HUES48 (cell line): Measurements from ENCODE around the gene CCDC7.
"Not testable (repeated sequence)": the region's sequence is repeated elsewhere in the genome, so short reads cannot be mapped to it uniquely, and the experiment has no call there.

ENCODE experiments used
- H3K27ac ChIP-seq: one replicate; pipeline ENCODE4 v1.7.0; 2013; ENCODE audit warnings: low read depth, low read length, inconsistent platforms
- H3K27me3 ChIP-seq: 2 replicates; pipeline ENCODE4 v1.6.1; 2013; ENCODE audit warnings: mild to moderate bottlenecking, low read length; ENCODE audit not compliant: control insufficient read depth, insufficient read depth
- H3K36me3 ChIP-seq: 2 replicates; pipeline ENCODE4 v1.6.1; 2013; ENCODE audit warnings: low read length; ENCODE audit not compliant: control insufficient read depth, insufficient read depth
- H3K4me1 ChIP-seq: 2 replicates; pipeline ENCODE4 v1.6.1; 2013; ENCODE audit warnings: mild to moderate bottlenecking, low read length; ENCODE audit not compliant: control insufficient read depth, insufficient read depth
- H3K4me3 ChIP-seq: 2 replicates; pipeline ENCODE4 v1.5.1; 2013; ENCODE audit warnings: mild to moderate bottlenecking, low read depth, low read length
- H3K9ac ChIP-seq: 2 replicates; pipeline ENCODE4 v1.6.1; 2013; ENCODE audit warnings: mild to moderate bottlenecking, low read depth, low read length, moderate library complexity
- H3K9me3 ChIP-seq: 2 replicates; pipeline ENCODE4 v1.6.1; 2013; ENCODE audit warnings: low read length; ENCODE audit not compliant: control insufficient read depth, insufficient read depth

CCDC7 gene

GRCh38 chr10:32887481-32887880 is 441.5 kb downstream of the CCDC7 start:
- H3K4me1 ChIP-seq: peaks cover 5% of the 10 kb centered on the region; the same call in 1 of the 2 replicates
- H3K9me3 ChIP-seq: no peaks in the 10 kb centered on the region
- H3K27ac ChIP-seq: no peak overlapping the region
- H3K36me3 ChIP-seq: no peaks in the 10 kb centered on the region
- H3K4me3 ChIP-seq: no peak overlapping the region
- no peaks in the 10 kb centered on the region for H3K27me3 ChIP-seq
- no peak overlapping the region for H3K9ac ChIP-seq

- Histone ChIP-seq H3K9me3 (no peaks in the 10 kb centered on the region), H3K36me3 (no peaks in the 10 kb centered on the region), H3K4me3 (no peak overlapping the region), H3K4me1 (peaks cover 11% of the 10 kb centered on the region; the same call in 1 of the 2 replicates), H3K27ac (no peak overlapping the region), H3K9ac (no peak overlapping the region), H3K27me3 (no peaks in the 10 kb centered on the region)
Observed at GRCh38 chr10:32888161-32888927, 442.4 kb downstream of the CCDC7 start.

- H3K27me3 ChIP-seq: no peaks in the 10 kb centered on the region
- H3K9ac ChIP-seq: no peak overlapping the region
- H3K9me3 ChIP-seq: no peaks in the 10 kb centered on the region
- no peak overlapping the region for H3K4me3 ChIP-seq
- H3K27ac ChIP-seq: no peak overlapping the region
- no peaks in the 10 kb centered on the region for H3K36me3 ChIP-seq
- H3K4me1 ChIP-seq: peaks cover 11% of the 10 kb centered on the region; the same call in 1 of the 2 replicates
Observed at GRCh38 chr10:32889631-32890212, 443.8 kb downstream of the CCDC7 start.

GRCh38 chr10:32890444-32890843 is 444.5 kb downstream of the CCDC7 start:
- H3K9ac ChIP-seq: no peak overlapping the region
- no peaks in the 10 kb centered on the region for H3K27me3 ChIP-seq
- no peak overlapping the region for H3K27ac ChIP-seq
- peaks cover 11% of the 10 kb centered on the region; the same call in 1 of the 2 replicates for H3K4me1 ChIP-seq
- no peaks in the 10 kb centered on the region for H3K9me3 ChIP-seq
- no peak overlapping the region for H3K4me3 ChIP-seq
- H3K36me3 ChIP-seq: peaks cover under 1% of the 10 kb centered on the region; the same call in 1 of the 2 replicates

GRCh38 chr10:32891261-32891660 is 445.3 kb downstream of the CCDC7 start:
- peaks cover 11% of the 10 kb centered on the region; the same call in 1 of the 2 replicates for H3K4me1 ChIP-seq

GRCh38 chr10:32893434-32893833 is 447.5 kb downstream of the CCDC7 start:
- Histone ChIP-seq H3K9ac (no peak overlapping the region), H3K4me3 (no peak overlapping the region), H3K36me3 (peaks cover 27% of the 10 kb centered on the region), H3K4me1 (peaks cover 11% of the 10 kb centered on the region; the same call in 1 of the 2 replicates), H3K9me3 (no peaks in the 10 kb centered on the region), H3K27ac (no peak overlapping the region), H3K27me3 (no peaks in the 10 kb centered on the region)

More at GRCh38 chr10:32891261-32891660, 445.3 kb downstream of the CCDC7 start:
- no peaks in the 10 kb centered on the region for H3K9me3 ChIP-seq
- peaks cover 7% of the 10 kb centered on the region for H3K36me3 ChIP-seq
- no peak overlapping the region for H3K4me3 ChIP-seq
- no peak overlapping the region for H3K9ac ChIP-seq
- H3K27ac ChIP-seq: no peak overlapping the region
- H3K27me3 ChIP-seq: no peaks in the 10 kb centered on the region

- Histone ChIP-seq H3K9ac (no peak overlapping the region), H3K27ac (no peak overlapping the region), H3K4me1 (peaks cover 11% of the 10 kb centered on the region; the same call in 1 of the 2 replicates), H3K36me3 (peaks cover 33% of the 10 kb centered on the region), H3K27me3 (no peaks in the 10 kb centered on the region), H3K9me3 (no peaks in the 10 kb centered on the region), H3K4me3 (no peak overlapping the region)
Observed at GRCh38 chr10:32893916-32894664, 448.1 kb downstream of the CCDC7 start.

- peaks cover 11% of the 10 kb centered on the region; the same call in 1 of the 2 replicates for H3K4me1 ChIP-seq
- H3K9ac ChIP-seq, H3K27me3 ChIP-seq, H3K4me3 ChIP-seq, H3K9me3 ChIP-seq, H3K27ac ChIP-seq: not testable (repeated sequence)
- peaks cover 42% of the 10 kb centered on the region for H3K36me3 ChIP-seq
Observed at GRCh38 chr10:32895200-32895968, 449.4 kb downstream of the CCDC7 start.

GRCh38 chr10:32901815-32902214 is 455.9 kb downstream of the CCDC7 start:
- H3K27ac ChIP-seq: no peak overlapping the region
- H3K4me3 ChIP-seq: no peak overlapping the region
- no peak overlapping the region for H3K9ac ChIP-seq
- no peaks in the 10 kb centered on the region for H3K4me1 ChIP-seq
- H3K27me3 ChIP-seq: no peaks in the 10 kb centered on the region
- H3K9me3 ChIP-seq: no peaks in the 10 kb centered on the region
- H3K36me3 ChIP-seq: peaks cover 67% of the 10 kb centered on the region

GRCh38 chr10:32905466-32905865 is 459.5 kb downstream of the CCDC7 start:
- H3K27ac ChIP-seq: no peak overlapping the region
- H3K27me3 ChIP-seq: no peaks in the 10 kb centered on the region
- no peak overlapping the region for H3K4me3 ChIP-seq
- H3K4me1 ChIP-seq: no peaks in the 10 kb centered on the region
- no peak overlapping the region for H3K9ac ChIP-seq
- peaks cover 72% of the 10 kb centered on the region for H3K36me3 ChIP-seq
- H3K9me3 ChIP-seq: no peaks in the 10 kb centered on the region
